Chondrocyte (in vitro differentiated cells): ENCODE results near the gene SERPINB5. TPM values are rescaled to one million over a fixed set of nuclear protein-coding genes. Genes with fewer than 3 reads are reported as not detected.

Experiments
- DNase-seq: peaks from one replicate; pipeline ENCODE4 v3.0.0; 2021; ENCODE audit warnings: mixed read lengths, low spot score
- H3K27ac Mint-ChIP-seq: one replicate; pipeline ENCODE4 v1.8.0; 2021; ENCODE audit warnings: mild to moderate bottlenecking, moderate library complexity, mixed read lengths; ENCODE audit not compliant: unreplicated experiment
- H3K27me3 Mint-ChIP-seq: 2 replicates; pipeline ENCODE4 v1.8.0; 2021; ENCODE audit warnings: low read depth, mixed read lengths
- H3K36me3 Mint-ChIP-seq: 2 replicates; pipeline ENCODE4 v1.8.0; 2021; ENCODE audit warnings: low read depth, mixed read lengths
- H3K4me1 Mint-ChIP-seq: 2 replicates; pipeline ENCODE4 v1.8.0; 2021; ENCODE audit warnings: low read depth, mild to moderate bottlenecking, mixed read lengths
- H3K4me3 Mint-ChIP-seq: one replicate; pipeline ENCODE4 v1.8.0; 2021; ENCODE audit warnings: mild to moderate bottlenecking, moderate library complexity, mixed read lengths; ENCODE audit not compliant: unreplicated experiment
- H3K9me3 Mint-ChIP-seq: 2 replicates; pipeline ENCODE4 v1.8.0; 2021; ENCODE audit warnings: low read depth, mixed read lengths
- total RNA-seq: library from RNA; stranded (reverse); gene quantifications from 3 replicates; pipeline ENCODE4 v1.2.1, GENCODE V29; 2021
- TF ChIP-seq, protein P1 (sequence below): fragments of 200-600 bp; sonication (generic); IDR thresholded peaks from 2 replicates; pipeline ENCODE4 v1.5.0; 2021; ENCODE audit warnings: antibody characterized with exemption, mild to moderate bottlenecking, moderate library complexity

Gene SERPINB5
- total RNA-seq, 1 donor from 2014 or later: not detected

DNA sequence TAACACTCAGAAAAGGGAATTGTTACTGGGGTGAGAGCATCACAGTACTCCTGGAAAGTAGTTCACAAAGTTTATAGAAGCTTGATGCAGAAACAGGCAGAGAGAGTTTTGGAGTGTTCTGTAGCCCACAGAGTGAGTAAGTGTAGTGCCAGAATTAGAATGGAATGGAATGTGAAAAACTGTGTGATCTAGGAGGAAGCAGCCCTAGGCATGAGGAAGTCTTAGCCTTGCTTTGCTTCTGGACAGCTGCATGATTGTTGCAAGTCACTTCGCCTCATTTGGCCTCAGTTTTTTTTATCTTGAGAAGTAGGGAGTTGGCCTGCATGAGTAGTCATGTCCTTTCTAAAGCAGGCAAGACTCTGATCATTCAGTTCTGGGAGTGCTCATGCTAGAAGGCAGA, 76.3 kb downstream of the SERPINB5 start:
- H3K27ac Mint-ChIP-seq: peak overlapping the region; percentile 66
- H3K36me3 Mint-ChIP-seq: no peaks in the 10 kb centered on the region
- H3K27me3 Mint-ChIP-seq: peaks cover under 1% of the 10 kb centered on the region
- TF ChIP-seq, protein P1, sequence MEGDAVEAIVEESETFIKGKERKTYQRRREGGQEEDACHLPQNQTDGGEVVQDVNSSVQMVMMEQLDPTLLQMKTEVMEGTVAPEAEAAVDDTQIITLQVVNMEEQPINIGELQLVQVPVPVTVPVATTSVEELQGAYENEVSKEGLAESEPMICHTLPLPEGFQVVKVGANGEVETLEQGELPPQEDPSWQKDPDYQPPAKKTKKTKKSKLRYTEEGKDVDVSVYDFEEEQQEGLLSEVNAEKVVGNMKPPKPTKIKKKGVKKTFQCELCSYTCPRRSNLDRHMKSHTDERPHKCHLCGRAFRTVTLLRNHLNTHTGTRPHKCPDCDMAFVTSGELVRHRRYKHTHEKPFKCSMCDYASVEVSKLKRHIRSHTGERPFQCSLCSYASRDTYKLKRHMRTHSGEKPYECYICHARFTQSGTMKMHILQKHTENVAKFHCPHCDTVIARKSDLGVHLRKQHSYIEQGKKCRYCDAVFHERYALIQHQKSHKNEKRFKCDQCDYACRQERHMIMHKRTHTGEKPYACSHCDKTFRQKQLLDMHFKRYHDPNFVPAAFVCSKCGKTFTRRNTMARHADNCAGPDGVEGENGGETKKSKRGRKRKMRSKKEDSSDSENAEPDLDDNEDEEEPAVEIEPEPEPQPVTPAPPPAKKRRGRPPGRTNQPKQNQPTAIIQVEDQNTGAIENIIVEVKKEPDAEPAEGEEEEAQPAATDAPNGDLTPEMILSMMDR: no peak
- H3K9me3 Mint-ChIP-seq: no peaks in the 10 kb centered on the region
- peaks cover 18% of the 10 kb centered on the region for H3K4me1 Mint-ChIP-seq
- DNase-seq: no peak
- no peak overlapping the region for H3K4me3 Mint-ChIP-seq

Other genes starting within 250 kb of the SERPINB5 start
- gene BCL2, start 157.2 kb upstream of the SERPINB5 start, total RNA-seq: 4.2 to 8.6 TPM (median 8.4 TPM) in 3 replicates
- gene KDSR, start 109.8 kb upstream of the SERPINB5 start, total RNA-seq: 64.2 to 73.9 TPM (median 69.8 TPM) in 3 replicates
- gene VPS4B, start 54.5 kb upstream of the SERPINB5 start, total RNA-seq: 54.9 to 64.8 TPM (median 55.1 TPM) in 3 replicates
- gene SERPINB12, start 65.4 kb downstream of the SERPINB5 start, total RNA-seq: not detected in 3 replicates
- not detected in 3 replicates for gene SERPINB13, start 110.4 kb downstream of the SERPINB5 start, total RNA-seq
- not detected in 3 replicates for gene SERPINB4, start 167.3 kb downstream of the SERPINB5 start, total RNA-seq
- gene SERPINB3, start 184.9 kb downstream of the SERPINB5 start, total RNA-seq: not detected in 3 replicates
- gene SERPINB11, start 226.0 kb downstream of the SERPINB5 start, total RNA-seq: not detected in 3 replicates